GM18951 (cell line): ENCODE results near the gene WRNIP1.

Experiments used
- POLR2A ChIP-seq: IDR thresholded peaks from 4 replicates; pipeline ENCODE4 v1.6.1; 2011; ENCODE audit warnings: mild to moderate bottlenecking; ENCODE audit not compliant: insufficient read length, insufficient read depth; ENCODE audit errors: extremely low read depth
- in situ Hi-C: fragments of 300-500 bp; cut with MboI; formaldehyde crosslinking; loops from one replicate; pipeline ENCODE4 v1.12.0; 2022; ENCODE audit warnings: low sequenced_read_pairs, mixed read lengths, inconsistent platforms; ENCODE audit not compliant: unreplicated experiment

WRNIP1 gene

GRCh38 chr6:2732503-2733089 lies 32.6 kb upstream of the WRNIP1 start:
- in situ Hi-C loops, result no loop called here
- no peak for TF ChIP-seq POLR2A

GRCh38 chr6:2733324-2733723 lies 31.9 kb upstream of the WRNIP1 start:
- no peak for TF ChIP-seq POLR2A
- in situ Hi-C loops, result no loop called here

DNA sequence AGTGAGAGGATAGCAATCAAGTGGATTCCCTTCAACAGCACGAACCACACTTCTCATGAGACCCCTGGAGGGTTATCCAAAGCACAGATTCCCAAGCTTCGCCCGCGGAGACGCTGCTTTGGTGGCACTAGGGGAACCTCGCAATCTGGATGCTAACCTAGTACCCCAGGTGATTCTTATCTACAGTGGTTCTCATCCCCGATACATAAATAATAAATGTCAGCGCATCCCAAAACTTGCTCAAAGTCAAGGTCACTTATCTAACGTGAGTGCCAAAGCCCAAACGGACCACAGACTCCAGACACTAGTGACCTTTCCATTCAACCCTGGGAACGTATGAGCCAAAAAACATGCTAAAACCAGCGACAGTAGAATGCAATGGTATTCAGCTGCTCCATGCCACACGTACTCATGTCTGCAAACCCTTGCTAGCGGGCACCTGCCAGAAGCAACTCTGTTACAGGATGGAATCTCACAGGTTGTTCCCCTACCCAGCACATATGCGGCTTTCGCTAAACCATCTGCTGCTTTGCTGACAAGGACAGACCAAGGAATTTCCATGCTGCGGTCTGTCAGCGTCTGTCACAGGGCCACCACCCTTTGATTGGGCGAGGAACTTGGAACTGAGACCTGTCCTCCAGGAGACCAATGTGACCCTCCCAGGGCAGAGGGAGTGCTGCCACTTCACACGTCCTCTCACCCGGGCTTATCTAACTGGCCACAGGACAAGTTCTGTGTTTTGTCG lies 31.3 kb upstream of the WRNIP1 start:
- no peak for TF ChIP-seq POLR2A
- in situ Hi-C loops, result no loop called here

DNA sequence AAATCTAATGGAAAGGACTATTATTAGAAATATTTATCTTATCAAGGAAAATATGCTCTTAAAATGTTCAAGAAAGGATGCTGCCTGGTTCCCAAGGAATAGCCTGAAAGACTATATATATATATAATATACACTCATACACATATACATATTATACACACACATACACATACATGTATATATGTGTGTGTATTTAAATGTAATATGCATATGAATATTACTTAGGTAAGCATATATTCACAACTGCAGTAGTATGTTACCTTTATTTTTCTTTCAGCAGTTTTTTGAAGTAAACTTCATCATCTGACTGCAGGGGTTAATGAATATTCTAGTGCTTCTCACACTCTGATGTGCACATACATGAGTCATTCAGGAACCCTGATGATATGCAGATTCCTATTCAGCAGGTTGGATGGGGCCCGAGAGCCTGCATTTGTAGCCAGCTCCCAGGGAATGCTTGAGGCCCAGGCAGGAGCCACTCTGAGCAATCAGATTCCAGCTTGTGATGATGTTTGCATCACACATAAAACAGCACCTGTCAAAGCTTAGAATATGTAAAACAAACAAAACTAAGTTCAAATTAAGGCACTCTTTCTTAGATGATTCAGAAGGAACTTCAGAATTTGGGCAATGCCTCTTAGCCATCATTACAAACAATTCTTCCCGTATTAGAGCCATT lies 30.6 kb upstream of the WRNIP1 start:
- in situ Hi-C loops, result no loop called here
- TF ChIP-seq POLR2A, result no peak

- in situ Hi-C loops, result no loop called here
- no peak for TF ChIP-seq POLR2A
These were observed 27.3 kb upstream of the WRNIP1 start for GRCh38 chr6:2737885-2738284.

DNA sequence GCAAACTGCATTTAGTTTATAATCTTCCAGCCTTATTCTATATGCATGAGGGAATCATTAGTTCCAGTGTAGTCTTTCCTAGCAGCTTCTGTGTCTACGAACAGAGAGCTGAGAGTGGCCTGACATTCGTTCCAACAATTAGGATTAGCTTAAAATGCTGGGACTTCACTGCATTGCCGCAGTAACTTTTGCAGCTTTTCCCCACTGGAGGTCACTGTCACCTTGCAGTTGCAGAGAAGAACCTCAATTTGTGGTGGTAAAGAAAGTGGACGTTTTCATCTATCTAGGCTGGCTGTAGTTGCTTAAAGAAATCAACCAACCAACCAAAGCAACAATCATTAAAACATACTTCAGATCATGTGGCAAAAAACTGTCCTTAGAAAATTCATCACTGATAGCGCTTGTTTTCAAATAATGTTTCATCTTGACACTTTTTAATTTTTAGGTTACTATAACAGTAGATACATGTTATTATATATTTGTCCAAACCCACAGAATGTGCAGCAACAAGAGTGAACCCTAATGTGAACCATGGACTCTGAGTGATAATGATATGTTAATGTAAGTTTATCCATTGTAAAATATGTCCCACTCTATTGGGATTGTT lies 26.7 kb upstream of the WRNIP1 start:
- TF ChIP-seq POLR2A, result no peak
- in situ Hi-C loops, result no loop called here

DNA sequence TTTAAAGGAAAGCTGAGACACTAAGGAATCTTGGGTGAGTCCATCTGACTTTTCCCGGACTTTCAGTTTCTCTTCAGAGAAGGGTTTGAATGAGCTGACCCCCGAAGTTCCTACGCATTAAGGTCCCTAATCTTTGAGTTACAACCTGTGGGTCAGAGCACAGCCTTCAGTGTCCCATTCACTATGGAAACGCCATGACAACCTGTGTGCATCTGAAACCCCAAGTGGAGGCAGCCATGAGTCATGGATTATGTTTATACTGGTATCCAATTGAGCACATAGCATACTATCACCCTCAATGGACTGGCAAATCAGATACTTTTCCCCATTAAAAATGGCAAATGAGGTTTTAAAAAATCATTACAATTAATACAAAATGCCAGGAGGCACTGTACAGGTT lies 25.9 kb upstream of the WRNIP1 start:
- TF ChIP-seq POLR2A, result no peak
- in situ Hi-C loops, result no loop called here

GRCh38 chr6:2740581-2740980 lies 24.6 kb upstream of the WRNIP1 start:
- in situ Hi-C loops, result no loop called here
- no peak for TF ChIP-seq POLR2A

GRCh38 chr6:2741756-2742155 lies 23.4 kb upstream of the WRNIP1 start:
- no peak for TF ChIP-seq POLR2A
- in situ Hi-C loops, result no loop called here

GRCh38 chr6:2743280-2744208 lies 21.6 kb upstream of the WRNIP1 start:
- in situ Hi-C loops, result no loop called here
- no peak for TF ChIP-seq POLR2A

DNA sequence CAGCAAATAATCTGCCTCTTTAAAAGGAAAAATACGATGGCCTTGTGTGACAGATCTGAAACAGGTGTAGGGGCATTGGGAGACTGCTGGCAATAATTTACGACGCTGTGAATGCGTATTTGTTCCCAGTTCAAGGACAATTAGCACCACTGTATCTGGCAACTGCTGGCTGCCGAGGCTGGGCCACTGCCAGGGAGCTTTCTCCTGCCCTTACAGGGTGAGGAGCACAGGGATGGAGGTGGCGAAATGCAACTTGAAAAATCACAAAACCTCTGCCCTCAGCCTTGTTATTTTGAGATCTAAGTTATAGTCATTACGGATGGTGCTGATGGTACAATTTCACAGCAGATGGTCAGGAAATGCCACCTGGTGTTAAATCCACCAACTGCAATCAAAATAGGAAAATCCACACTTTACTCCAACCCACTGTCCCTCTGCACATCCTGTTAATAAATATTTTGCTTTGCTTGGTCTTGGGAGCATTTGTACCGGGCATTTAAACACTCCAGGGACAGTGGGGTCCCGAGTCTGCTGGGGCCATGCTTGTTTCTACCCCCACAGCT lies 20.9 kb upstream of the WRNIP1 start:
- in situ Hi-C loops, result no loop called here

GRCh38 chr6:2744778-2745177 lies 20.4 kb upstream of the WRNIP1 start:
- in situ Hi-C loops, result no loop called here
- TF ChIP-seq POLR2A, result no peak

More for the DNA sequence above, 20.9 kb upstream of the WRNIP1 start:
- no peak for TF ChIP-seq POLR2A

- in situ Hi-C loops, result no loop called here
- TF ChIP-seq POLR2A, result no peak
These were observed 19.9 kb upstream of the WRNIP1 start for GRCh38 chr6:2745246-2745645.

GRCh38 chr6:2746557-2747061 lies 18.6 kb upstream of the WRNIP1 start:
- in situ Hi-C loops, result no loop called here
- TF ChIP-seq POLR2A, result no peak
